H9 (cell line): ENCODE results near the gene MAP3K7CL. TPM values are rescaled to one million over a fixed set of nuclear protein-coding genes. Genes with fewer than 3 reads are reported as not detected.

Experiments used
- DNase-seq: peaks from one replicate; pipeline ENCODE4 v3.0.0-alpha.2; 2017
- H2AFZ ChIP-seq: one replicate; pipeline ENCODE4 v1.6.1; 2013; ENCODE audit warnings: mild to moderate bottlenecking, low read length, control low read depth, moderate library complexity
- H2AK5ac ChIP-seq: 2 replicates; pipeline ENCODE4 v1.6.1; 2013; ENCODE audit warnings: low read length, control low read depth, mixed read lengths; ENCODE audit not compliant: insufficient read length
- H2BK120ac ChIP-seq: one replicate; pipeline ENCODE4 v1.6.1; 2013; ENCODE audit warnings: low read depth, mild to moderate bottlenecking, low read length, control low read depth, inconsistent platforms; ENCODE audit not compliant: poor library complexity, severe bottlenecking
- H2BK12ac ChIP-seq: 2 replicates; pipeline ENCODE4 v1.6.1; 2013; ENCODE audit warnings: low read length, control low read depth, mixed read lengths, low read depth; ENCODE audit not compliant: insufficient read length
- H2BK15ac ChIP-seq: 2 replicates; pipeline ENCODE4 v1.6.1; 2013; ENCODE audit warnings: low read depth, low read length, control low read depth
- H2BK20ac ChIP-seq: one replicate; pipeline ENCODE4 v1.6.1; 2013; ENCODE audit warnings: low read depth, mild to moderate bottlenecking, low read length, control low read depth, inconsistent platforms; ENCODE audit not compliant: poor library complexity, severe bottlenecking
- H2BK5ac ChIP-seq: 2 replicates; pipeline ENCODE4 v1.6.1; 2013; ENCODE audit warnings: low read length, control low read depth, mixed read lengths; ENCODE audit not compliant: insufficient read length
- H3K14ac ChIP-seq: 2 replicates; pipeline ENCODE4 v1.6.1; 2013; ENCODE audit warnings: low read length, control low read depth; ENCODE audit not compliant: insufficient read depth
- H3K18ac ChIP-seq: 2 replicates; pipeline ENCODE4 v1.6.1; 2013; ENCODE audit warnings: low read depth, mild to moderate bottlenecking, mixed read lengths, low read length, control low read depth; ENCODE audit not compliant: insufficient read length
- H3K23ac ChIP-seq: 2 replicates; pipeline ENCODE4 v1.6.1; 2013; ENCODE audit warnings: low read length, control low read depth, mixed read lengths, low read depth; ENCODE audit not compliant: insufficient read length
- H3K23me2 ChIP-seq: 2 replicates; pipeline ENCODE4 v1.6.1; 2013; ENCODE audit warnings: low read depth, mild to moderate bottlenecking, mixed read lengths, low read length, control low read depth; ENCODE audit not compliant: insufficient read length, poor library complexity, severe bottlenecking
- H3K27ac ChIP-seq: 2 replicates; pipeline ENCODE4 v1.5.1; 2013; ENCODE audit warnings: low read length, control low read depth, mixed read lengths, low read depth; ENCODE audit not compliant: insufficient read length
- H3K27me3 ChIP-seq: 2 replicates; pipeline ENCODE4 v1.6.1; 2013; ENCODE audit warnings: low read length, control low read depth, inconsistent platforms; ENCODE audit not compliant: insufficient read depth
- H3K4ac ChIP-seq: 2 replicates; pipeline ENCODE4 v1.6.1; 2013; ENCODE audit warnings: low read depth, mild to moderate bottlenecking, control low read depth, inconsistent platforms, low read length, moderate library complexity
- H3K4me1 ChIP-seq: 2 replicates; pipeline ENCODE4 v1.6.1; 2013; ENCODE audit warnings: low read length, control low read depth, inconsistent platforms; ENCODE audit not compliant: insufficient read depth
- H3K4me2 ChIP-seq: 2 replicates; pipeline ENCODE4 v1.6.1; 2013; ENCODE audit warnings: low read length, control low read depth, mixed read lengths; ENCODE audit not compliant: insufficient read length, insufficient read depth
- H3K56ac ChIP-seq: 2 replicates; pipeline ENCODE4 v1.6.1; 2013; ENCODE audit warnings: low read depth, mild to moderate bottlenecking, mixed read lengths, low read length, control low read depth; ENCODE audit not compliant: insufficient read length
- H3K79me1 ChIP-seq: 2 replicates; pipeline ENCODE4 v1.6.1; 2013; ENCODE audit warnings: low read depth, mild to moderate bottlenecking, moderate library complexity, low read length, control low read depth, inconsistent platforms; ENCODE audit not compliant: insufficient read depth, poor library complexity, severe bottlenecking
- H3K79me2 ChIP-seq: 2 replicates; pipeline ENCODE4 v1.6.1; 2013; ENCODE audit warnings: low read length, control low read depth, inconsistent platforms; ENCODE audit not compliant: insufficient read depth
- H3K9ac ChIP-seq: 2 replicates; pipeline ENCODE4 v1.6.1; 2013; ENCODE audit warnings: low read length, control low read depth, mixed read lengths; ENCODE audit not compliant: insufficient read length; ENCODE audit errors: extremely low read depth
- H3K9me3 ChIP-seq: one replicate; pipeline ENCODE4 v1.6.1; 2013; ENCODE audit warnings: low read depth, low read length, inconsistent platforms; ENCODE audit not compliant: control insufficient read depth
- H3T11ph ChIP-seq: one replicate; pipeline ENCODE4 v1.6.1; 2013; ENCODE audit warnings: mild to moderate bottlenecking, low read length, control low read depth, inconsistent platforms
- H4K20me1 ChIP-seq: one replicate; pipeline ENCODE4 v1.6.1; 2013; ENCODE audit not compliant: control insufficient read depth, insufficient read length, insufficient read depth
- H4K5ac ChIP-seq: 2 replicates; pipeline ENCODE4 v1.6.1; 2013; ENCODE audit warnings: low read depth, mild to moderate bottlenecking, mixed read lengths, low read length, control low read depth; ENCODE audit not compliant: insufficient read length
- H4K8ac ChIP-seq: replicated peaks from 2 replicates; pipeline ENCODE4 v1.6.1; 2013; ENCODE audit warnings: low read length, control low read depth, mixed read lengths, low read depth; ENCODE audit not compliant: insufficient read length
- H4K91ac ChIP-seq: 2 replicates; pipeline ENCODE4 v1.6.1; 2013; ENCODE audit warnings: low read depth, mild to moderate bottlenecking, moderate library complexity, mixed read lengths, low read length, control low read depth; ENCODE audit not compliant: insufficient read length
- H3K27ac Mint-ChIP-seq, 3 experiments: 2 replicates in 2 of 3; 3 replicates in 1 of 3; pipeline ENCODE4 v1.8.0; 2020 to 2021; ENCODE audit warnings: mixed read lengths in 3 of 3, mild to moderate bottlenecking in 1 of 3, moderate library complexity in 1 of 3
- H3K27me3 Mint-ChIP-seq: 2 replicates; pipeline ENCODE4 v1.8.0; 2021; ENCODE audit warnings: low read depth, mild to moderate bottlenecking, moderate library complexity, mixed read lengths
- H3K36me3 Mint-ChIP-seq, 3 experiments: 2 replicates in 2 of 3; 3 replicates in 1 of 3; pipeline ENCODE4 v1.8.0; 2020 to 2021; ENCODE audit warnings: low read depth in 3 of 3, mixed read lengths in 3 of 3; ENCODE audit not compliant: insufficient read depth in 1 of 3
- H3K4me1 Mint-ChIP-seq, 2 experiments: 2 replicates each; pipeline ENCODE4 v1.8.0; 2020; ENCODE audit warnings: mixed read lengths in 2 of 2
- H3K4me3 Mint-ChIP-seq, 2 experiments: 2 replicates in 1 of 2; 3 replicates in 1 of 2; pipeline ENCODE4 v1.8.0; 2020 to 2021; ENCODE audit warnings: mild to moderate bottlenecking in 2 of 2, mixed read lengths in 2 of 2, moderate library complexity in 1 of 2
- H3K9me3 Mint-ChIP-seq, 2 experiments: 2 replicates in 1 of 2; 3 replicates in 1 of 2; pipeline ENCODE4 v1.8.0; 2020; ENCODE audit warnings: mild to moderate bottlenecking in 2 of 2, mixed read lengths in 2 of 2, moderate library complexity in 1 of 2
- CTCF ChIP-seq: fragments of 200-600 bp; sonication (generic); conservative IDR thresholded peaks from 3 replicates; pipeline ENCODE4 v1.8.0; 2021; ENCODE audit warnings: antibody characterized with exemption, mild to moderate bottlenecking
- WGBS: extraction: QIAGEN DNeasy Blood & Tissue Kit; methylation state at CpG from one replicate; pipeline ENCODE4 v1.1.7; 2013; ENCODE audit warnings: missing lambda C conversion rate, low lambda C conversion rate, mixed read lengths; ENCODE audit not compliant: insufficient read length; ENCODE audit errors: extremely low coverage; 5-methylcytosine and 5-hydroxymethylcytosine counted together
- total RNA-seq: library from RNA; stranded (reverse); gene quantifications from 2 replicates; pipeline ENCODE4 v1.2.1, GENCODE V29; 2021

Gene MAP3K7CL
- total RNA-seq, 1 experiment from 2014 or later, result not detected

GRCh38 chr21:29152916-29153315 is 22.5 kb downstream of the MAP3K7CL start:
- Histone ChIP-seq H2BK12ac (no peak overlapping the region), H3K27ac (no peak overlapping the region), H4K20me1 (no peaks in the 10 kb centered on the region), H3K23ac (no peak overlapping the region), H3K23me2 (no peaks in the 10 kb centered on the region), H3K56ac (no peak overlapping the region), H3K14ac (no peak overlapping the region), H3K4me2 (no peak overlapping the region), H4K8ac (no peak overlapping the region), H4K5ac (no peak overlapping the region), H3K4me1 (peaks cover 3% of the 10 kb centered on the region; the same call in 1 of the 2 replicates), H3K79me2 (no peaks in the 10 kb centered on the region), H3K27me3 (no peaks in the 10 kb centered on the region), H3K18ac (no peak overlapping the region), H2AFZ (no peak overlapping the region), H3T11ph (no peak overlapping the region), H3K79me1 (no peaks in the 10 kb centered on the region), H2BK120ac (no peak overlapping the region), H2BK20ac (no peak overlapping the region), H2BK5ac (no peak overlapping the region), H2BK15ac (no peak overlapping the region), H3K4ac (no peak overlapping the region), H3K9ac (no peak overlapping the region), H2AK5ac (no peak overlapping the region), H3K9me3 (no peaks in the 10 kb centered on the region), H4K91ac (no peak overlapping the region)
- H3K36me3 Mint-ChIP-seq, result no peaks in the 10 kb centered on the region
- H3K4me3 Mint-ChIP-seq, result no peak overlapping the region
- no peaks in the 10 kb centered on the region for H3K9me3 Mint-ChIP-seq
- DNase-seq, result no peak
- no peak for TF ChIP-seq CTCF
- H3K27ac Mint-ChIP-seq, result no peak overlapping the region
- H3K27me3 Mint-ChIP-seq, result peaks cover 25% of the 10 kb centered on the region
- peaks cover 2 to 5% of the 10 kb centered on the region in 2 experiments; a peak in 2 of 4 replicates for H3K4me1 Mint-ChIP-seq
- whole genome bisulfite sequencing, result no CpG with 5 or more reads among the region's 1 CpG
